Sigmoid colon (tissue), 7 donors: ENCODE results near the gene KRTAP10-5. TPM values are rescaled to one million over a fixed set of nuclear protein-coding genes. Genes with fewer than 3 reads are reported as not detected.
"Not testable (repeated sequence)": the region's sequence is repeated elsewhere in the genome, so short reads cannot be mapped to it uniquely, and the experiment has no call there.

ENCODE experiments used
- DNase-seq: peaks from one replicate; pipeline ENCODE4 v3.0.0-alpha.2; 2019
- H3K27ac ChIP-seq, 4 donors: fragments of 200-600 bp; sonication (generic); one replicate each; pipeline ENCODE4 v1.5.1; 2016 to 2019; ENCODE audit warnings: mild to moderate bottlenecking in 1 of 4
- H3K27me3 ChIP-seq, 3 donors: fragments of 200-600 bp; sonication (generic); one replicate each; pipeline ENCODE4 v1.5.1; 2019; ENCODE audit warnings: mild to moderate bottlenecking in 1 of 3
- H3K36me3 ChIP-seq, 4 donors: fragments of 200-600 bp; sonication (generic); one replicate each; pipeline ENCODE4 v1.5.1; 2016 to 2019
- H3K4me1 ChIP-seq, 4 donors: fragments of 200-600 bp; sonication (generic); one replicate each; pipeline ENCODE4 v1.5.1; 2017 to 2019
- H3K4me3 ChIP-seq, 4 donors: fragments of 200-600 bp; sonication (generic); one replicate each; pipeline ENCODE4 v1.5.1; 2017 to 2019; ENCODE audit warnings: mild to moderate bottlenecking in 2 of 4, moderate library complexity in 1 of 4
- H3K9me3 ChIP-seq, 4 donors: fragments of 200-600 bp in 3 of 4; sonication (generic) in 3 of 4; one replicate each; pipeline versions ENCODE4 v1.5.1 to v1.6.1; 2013 to 2019
- CTCF ChIP-seq, 4 experiments: fragments of 450-650 bp in 3 of 4; fragments of 200-600 bp in 1 of 4; IDR thresholded peaks; one replicate each; pipeline ENCODE4 v1.5.1; 2016 to 2019; ENCODE audit warnings: antibody characterized with exemption in 4 of 4, mild to moderate bottlenecking in 3 of 4, moderate library complexity in 2 of 4
- EP300 ChIP-seq, 4 donors: sonication (generic); formaldehyde crosslinking; IDR thresholded peaks; one replicate each; pipeline ENCODE4 v1.6.1; 2017; ENCODE audit warnings: antibody characterized with exemption in 4 of 4
- POLR2A ChIP-seq, 2 donors: fragments of 450-650 bp; IDR thresholded peaks; one replicate each; pipeline ENCODE4 v1.6.1; 2016; ENCODE audit warnings: antibody characterized with exemption in 2 of 2, mild to moderate bottlenecking in 2 of 2, moderate library complexity in 2 of 2
- POLR2AphosphoS5 ChIP-seq, 4 donors: sonication (generic); formaldehyde crosslinking; IDR thresholded peaks; one replicate each; pipeline ENCODE4 v1.6.1; 2017; ENCODE audit warnings: antibody characterized with exemption in 4 of 4
- WGBS, 2 donors: extraction: QIAGEN DNeasy Blood & Tissue Kit; methylation state at CpG; one replicate each; pipeline ENCODE4 v1.1.7; 2013; 5-methylcytosine and 5-hydroxymethylcytosine counted together
- intact Hi-C: fragments of 100-400 bp; cut with DNase I; formaldehyde crosslinking; loops from one replicate; pipeline ENCODE4 v1.15.1; 2023
- polyA plus RNA-seq, 3 donors: library from polyadenylated mRNA; stranded (reverse); fragments of 200-250 nt; gene quantifications; one replicate each; pipeline ENCODE4 v1.2.3, GENCODE V29; 2013
- total RNA-seq, 4 donors: library from RNA; depleted of rRNA; stranded (reverse); fragments of >200 nt; gene quantifications; one replicate each; pipeline ENCODE4 v1.1.0, GENCODE V29; 2016
- donor health status: healthy with polysubstance abuse.
- donor health status: Bipolar disorder and iron deficiency.
- donor health status: healthy.

Gene KRTAP10-5
- total and polyA plus RNA-seq, 7 donors: not detected

DNA sequence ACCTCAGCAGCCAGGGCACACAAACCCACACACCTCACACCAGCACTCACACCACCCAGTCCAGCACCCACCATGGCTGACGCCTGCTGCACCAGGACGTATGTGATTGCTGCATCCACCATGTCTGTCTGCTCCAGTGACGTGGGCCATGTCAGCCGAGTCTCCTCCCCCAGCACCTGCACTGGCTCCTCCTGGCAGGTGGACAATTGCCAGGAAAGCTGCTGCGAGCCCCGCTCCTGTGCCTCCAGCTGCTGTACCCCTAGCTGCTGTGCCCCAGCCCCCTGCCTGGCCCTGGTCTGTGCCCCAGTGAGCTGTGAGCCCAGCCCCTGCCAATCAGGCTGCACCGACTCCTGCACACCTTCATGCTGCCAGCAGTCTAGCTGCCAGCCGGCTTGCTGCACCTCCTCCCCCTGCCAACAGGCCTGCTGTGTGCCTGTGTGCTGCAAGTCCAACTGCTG lies 31.7 kb upstream of the KRTAP10-5 start, which contains the start of gene KRTAP10-8:
TSS of gene KRTAP10-8 (plus strand) at position 51 of the 458 bp plus-strand sequence. CDS start at position 73, 22 bp downstream.
- WGBS, 2 donors: 70 to 89% methylated on average over 8 of the region's 8 CpGs
- H3K4me1 ChIP-seq: no peaks in the 10 kb centered on the region
- intact Hi-C loops: no loop called here
- no peak within 1 kb of the TSS for H3K4me3 ChIP-seq
- peaks cover 0 to 18% (median 9%) of the 10 kb centered on the region in 3 donors for H3K27me3 ChIP-seq
- peak; percentile 57 for DNase-seq
- no peaks in the 10 kb centered on the region for H3K36me3 ChIP-seq
- TF ChIP-seq CTCF (IDR thresholded peaks at IDR 0.05) (no peak), POLR2A (IDR thresholded peaks at IDR 0.05) (no peak), POLR2AphosphoS5 (IDR thresholded peaks at IDR 0.05) (no peak), EP300 (IDR thresholded peaks at IDR 0.05) (no peak)
- H3K9me3 ChIP-seq: peaks cover 0 to 17% (median 2%) of the 10 kb centered on the region in 4 donors
- H3K27ac ChIP-seq: no peak within 1 kb of the TSS

DNA sequence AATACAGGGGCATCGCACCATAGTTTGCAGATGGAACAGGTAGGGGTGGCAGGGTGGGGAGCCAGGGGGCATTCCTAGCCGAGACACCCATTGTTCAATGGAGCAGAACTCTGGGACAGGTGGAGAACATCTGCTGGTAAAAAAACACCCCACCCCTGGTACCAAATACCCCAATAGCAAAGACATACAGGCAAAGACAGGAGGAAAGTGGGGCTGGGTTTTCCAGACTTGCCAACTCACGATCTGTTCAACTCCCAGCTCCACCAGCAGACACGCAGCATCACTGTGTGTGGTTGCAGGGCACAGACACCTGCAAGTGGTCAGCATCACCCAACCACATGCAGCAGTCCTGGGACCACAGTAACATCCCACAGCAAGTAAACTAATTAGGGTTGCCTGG lies 31.1 kb upstream of the KRTAP10-5 start:
- peaks cover 0 to 17% (median 2%) of the 10 kb centered on the region in 4 donors for H3K9me3 ChIP-seq
- TF ChIP-seq POLR2AphosphoS5 (IDR thresholded peaks at IDR 0.05): no peak
- no peak for TF ChIP-seq POLR2A (IDR thresholded peaks at IDR 0.05)
- no peak for TF ChIP-seq EP300 (IDR thresholded peaks at IDR 0.05)
- no peak for TF ChIP-seq CTCF (IDR thresholded peaks at IDR 0.05)
- no peaks in the 10 kb centered on the region for H3K36me3 ChIP-seq
- intact Hi-C loops: no loop called here
- no peak overlapping the region for H3K27ac ChIP-seq
- peaks cover 0 to 18% (median 9%) of the 10 kb centered on the region in 3 donors for H3K27me3 ChIP-seq
- no peak overlapping the region for H3K4me3 ChIP-seq
- no peaks in the 10 kb centered on the region for H3K4me1 ChIP-seq
- WGBS, 2 donors: 77 to 88% methylated on average over 4 of the region's 4 CpGs
- no peak for DNase-seq

DNA sequence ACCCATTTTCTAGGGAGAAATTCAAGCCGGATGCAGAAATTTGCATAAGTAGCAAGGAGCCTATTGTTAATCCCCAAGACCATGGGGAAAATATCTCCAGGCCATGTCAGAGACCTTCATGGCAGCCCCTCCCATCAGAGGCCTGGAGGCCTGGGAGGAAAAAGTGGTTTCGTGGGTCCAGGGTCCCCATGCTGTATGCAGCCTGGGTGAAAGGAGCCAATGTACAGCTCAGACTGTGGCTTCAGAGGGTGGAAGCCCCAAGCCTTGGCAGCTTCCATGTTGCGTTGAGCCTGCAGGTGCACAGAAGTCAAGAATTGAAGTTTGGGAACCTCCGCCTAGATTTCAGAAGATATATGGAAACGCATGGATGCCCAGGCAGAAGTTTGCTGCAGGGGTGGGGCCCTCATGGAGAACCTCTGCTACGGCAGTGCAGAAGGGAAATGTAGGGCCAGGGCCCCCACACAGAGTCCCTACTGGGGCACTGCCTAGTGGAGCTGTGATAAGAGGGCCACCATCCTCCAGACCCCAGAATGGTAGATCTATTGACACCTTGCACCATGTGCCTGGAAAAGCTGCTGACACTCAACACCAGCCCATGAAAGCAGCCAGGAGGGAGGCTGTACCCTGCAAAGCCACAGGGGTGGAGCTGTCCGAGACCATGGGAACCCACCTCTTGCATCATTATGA lies 29.9 kb upstream of the KRTAP10-5 start:
- H3K27me3 ChIP-seq: peaks cover 0 to 18% (median 9%) of the 10 kb centered on the region in 3 donors
- H3K27ac ChIP-seq, intact Hi-C loops, H3K4me1 ChIP-seq, DNase-seq, H3K36me3 ChIP-seq, H3K4me3 ChIP-seq: not testable (repeated sequence)
- whole genome bisulfite sequencing, 2 donors: 94 to 96% methylated on average over 7 of the region's 7 CpGs
- H3K9me3 ChIP-seq: peaks cover 0 to 17% (median 2%) of the 10 kb centered on the region in 4 donors

GRCh38 chr21:44609193-44609592 lies 28.8 kb upstream of the KRTAP10-5 start:
- H3K27me3 ChIP-seq: peaks cover 0 to 18% (median 9%) of the 10 kb centered on the region in 3 donors
- TF ChIP-seq CTCF (IDR thresholded peaks at IDR 0.05) (no peak), EP300 (IDR thresholded peaks at IDR 0.05) (no peak), POLR2A (IDR thresholded peaks at IDR 0.05) (no peak), POLR2AphosphoS5 (IDR thresholded peaks at IDR 0.05) (no peak)
- intact Hi-C loops: no loop called here
- no peak overlapping the region for H3K4me3 ChIP-seq
- no peak for DNase-seq
- H3K27ac ChIP-seq: no peak overlapping the region
- no peaks in the 10 kb centered on the region for H3K36me3 ChIP-seq
- H3K4me1 ChIP-seq: no peaks in the 10 kb centered on the region
- H3K9me3 ChIP-seq: peaks cover 0 to 17% (median 2%) of the 10 kb centered on the region in 4 donors

DNA sequence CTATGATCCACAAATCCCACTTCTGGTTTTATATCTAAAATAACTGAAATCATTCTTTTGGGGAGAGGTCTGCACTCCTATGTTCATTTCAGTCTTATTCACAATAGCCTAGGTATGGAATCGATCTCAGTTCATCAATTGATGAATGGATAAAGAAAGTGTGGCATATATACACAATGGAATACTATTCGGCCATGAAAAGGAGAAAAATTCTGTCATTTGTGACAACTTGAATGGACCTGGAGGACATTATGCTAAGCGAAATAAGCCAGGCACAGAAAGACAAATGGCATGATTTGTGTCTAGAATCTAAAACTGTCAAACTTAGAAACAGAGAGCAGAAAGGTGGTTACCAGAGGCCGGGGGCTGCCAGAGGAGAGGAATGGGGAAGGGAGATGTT lies 26.1 kb upstream of the KRTAP10-5 start:
- TF ChIP-seq POLR2A (IDR thresholded peaks at IDR 0.05) (no peak), EP300 (IDR thresholded peaks at IDR 0.05) (no peak), POLR2AphosphoS5 (IDR thresholded peaks at IDR 0.05) (no peak), CTCF (IDR thresholded peaks at IDR 0.05) (no peak)

More for the DNA sequence above, 26.1 kb upstream of the KRTAP10-5 start:
- Histone ChIP-seq H3K27me3 (peaks cover 0 to 27% (median 11%) of the 10 kb centered on the region in 3 donors), H3K36me3 (no peaks in the 10 kb centered on the region), H3K4me3 (no peak overlapping the region), H3K27ac (no peak overlapping the region), H3K4me1 (no peaks in the 10 kb centered on the region), H3K9me3 (peaks cover 0 to 15% (median 0%) of the 10 kb centered on the region in 4 donors)
- no peak for DNase-seq
- WGBS, 2 donors: 78 to 81% methylated on average over 4 of the region's 4 CpGs
- intact Hi-C loops: no loop called here
